Stimulated activated naive B cell treated with anti-CD40 and anti-IgM and Interleukin-4, amounts not matched to agents 10 μg/mL and 1 μg/mL and 100 μg/mL, for 72 hours (primary cell): ENCODE data around the gene C2orf92.

Experiments used
- ATAC-seq, 2 donors: fragments of 150-1000 bp; cut with Tn5 transposase; replicated peaks; 2 replicates each; pipeline ENCODE4 v1.10.0; 2021; ENCODE audit warnings: moderate library complexity in 1 of 2
- DNase-seq: peaks from one replicate; pipeline ENCODE4 v3.0.0; 2021
- H3K27ac Mint-ChIP-seq: one replicate; pipeline ENCODE4 v1.8.0; 2022; ENCODE audit warnings: mild to moderate bottlenecking, mixed read lengths
- H3K27me3 Mint-ChIP-seq, 2 donors: one replicate each; pipeline ENCODE4 v1.8.0; 2022; ENCODE audit warnings: mixed read lengths in 2 of 2
- H3K36me3 Mint-ChIP-seq, 2 donors: one replicate each; pipeline ENCODE4 v1.8.0; 2022; ENCODE audit warnings: mixed read lengths in 2 of 2, mild to moderate bottlenecking in 1 of 2
- H3K4me1 Mint-ChIP-seq, 2 donors: one replicate each; pipeline ENCODE4 v1.8.0; 2022; ENCODE audit warnings: mixed read lengths in 2 of 2, mild to moderate bottlenecking in 1 of 2
- H3K4me3 Mint-ChIP-seq, 2 donors: one replicate each; pipeline ENCODE4 v1.8.0; 2022; ENCODE audit warnings: mild to moderate bottlenecking in 2 of 2, mixed read lengths in 2 of 2, moderate library complexity in 1 of 2
- H3K9me3 Mint-ChIP-seq, 2 donors: one replicate each; pipeline ENCODE4 v1.8.0; 2022; ENCODE audit warnings: mixed read lengths in 2 of 2, mild to moderate bottlenecking in 1 of 2

C2orf92 gene

GRCh38 chr2:97654791-97655190, 14.7 kb upstream of the C2orf92 start:
- ATAC-seq: no peak
- Mint-ChIP-seq H3K36me3 (peaks cover 56 to 63% of the 10 kb centered on the region in 2 donors), H3K27ac (peak overlapping the region; percentile 16)

GRCh38 chr2:97656129-97656755, 13.3 kb upstream of the C2orf92 start:
- Mint-ChIP-seq H3K4me3 (no peak overlapping the region), H3K27ac (peak overlapping the region; percentile 42), H3K4me1 (peaks cover 18 to 21% of the 10 kb centered on the region in 2 donors), H3K27me3 (no peaks in the 10 kb centered on the region), H3K36me3 (peaks cover 53 to 59% of the 10 kb centered on the region in 2 donors), H3K9me3 (peaks cover 0 to 2% of the 10 kb centered on the region in 2 donors)
- DNase-seq (no peak), ATAC-seq (no peak)

More at GRCh38 chr2:97654791-97655190, 14.7 kb upstream of the C2orf92 start:
- peaks cover 0 to 2% of the 10 kb centered on the region in 2 donors for H3K9me3 Mint-ChIP-seq
- H3K27me3 Mint-ChIP-seq: no peaks in the 10 kb centered on the region
- no peak overlapping the region for H3K4me3 Mint-ChIP-seq
- no peak for DNase-seq
- H3K4me1 Mint-ChIP-seq: peaks cover 12 to 14% of the 10 kb centered on the region in 2 donors

DNA sequence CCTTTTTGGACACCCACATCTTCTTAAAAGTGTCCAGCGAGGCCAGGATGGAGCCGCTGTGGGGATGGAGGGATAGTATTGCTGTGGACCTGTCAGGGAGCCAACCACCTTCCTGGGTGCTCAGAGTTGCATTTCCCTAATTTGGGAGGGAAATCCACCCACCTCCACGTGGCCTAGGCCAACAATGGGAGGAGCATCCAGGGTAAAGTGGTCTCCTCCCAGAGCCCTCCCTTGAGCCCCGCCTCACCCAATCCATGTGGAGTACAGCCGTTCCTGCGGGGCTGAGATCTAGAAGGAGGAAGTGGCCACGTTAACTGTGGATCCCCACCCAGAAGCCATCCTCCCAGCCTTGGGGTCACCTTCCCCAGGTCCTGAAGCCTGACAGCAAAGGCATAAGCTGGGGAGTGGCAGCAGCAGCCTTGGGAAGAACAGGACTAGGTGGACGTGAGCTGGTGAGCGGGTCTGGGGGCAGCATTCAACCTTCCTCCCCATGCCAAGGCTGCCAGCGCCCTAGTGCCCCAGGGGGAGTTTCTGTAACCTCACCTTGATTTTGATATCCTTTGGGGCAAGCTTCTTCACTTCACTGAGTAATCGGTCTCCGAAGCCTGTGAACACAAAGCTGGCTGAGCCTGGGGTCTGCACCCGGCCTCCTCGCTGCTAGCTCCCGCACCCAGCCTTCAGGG, 12.5 kb upstream of the C2orf92 start:
- peaks cover 52 to 65% of the 10 kb centered on the region in 2 donors for H3K36me3 Mint-ChIP-seq
- peaks cover 24 to 29% of the 10 kb centered on the region in 2 donors for H3K4me1 Mint-ChIP-seq
- ATAC-seq (no peak), DNase-seq (no peak)
- H3K4me3 Mint-ChIP-seq: no peak overlapping the region
- no peak overlapping the region for H3K27ac Mint-ChIP-seq
- H3K9me3 Mint-ChIP-seq: peaks cover 0 to 2% of the 10 kb centered on the region in 2 donors
- H3K27me3 Mint-ChIP-seq: no peaks in the 10 kb centered on the region

DNA sequence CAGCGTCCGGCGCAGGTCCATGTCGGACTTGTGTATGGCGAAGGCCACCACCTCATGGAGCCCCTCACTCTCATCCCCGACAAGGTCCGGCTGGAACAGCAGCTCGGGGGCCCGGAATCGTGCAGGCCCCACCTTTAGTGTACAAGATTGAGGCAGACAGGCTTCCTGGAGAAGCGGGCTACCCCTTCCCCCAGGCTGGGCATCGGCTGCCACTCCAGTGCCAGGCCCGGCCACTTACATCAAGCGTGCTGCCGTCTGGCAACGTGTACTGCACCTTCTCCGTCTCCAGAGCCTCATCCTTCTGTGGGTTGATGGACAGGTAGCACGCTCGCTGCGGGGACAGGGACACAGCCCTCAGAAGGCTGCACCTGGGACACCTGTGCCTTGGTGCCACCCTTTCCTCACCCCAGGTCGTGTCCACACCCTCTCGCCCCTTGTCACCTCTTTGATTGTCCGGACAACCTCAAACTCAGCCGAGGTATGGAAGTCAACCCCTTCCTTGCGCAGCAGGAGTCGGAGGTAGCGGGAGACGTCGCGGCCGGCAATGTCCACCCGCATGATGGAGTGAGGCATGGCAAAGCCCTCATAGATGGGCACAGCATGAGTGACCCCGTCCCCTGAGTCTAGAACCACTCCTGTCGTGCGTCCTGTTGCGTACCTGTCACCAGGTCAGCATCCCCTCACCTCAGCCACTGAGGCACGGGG, 11.4 kb upstream of the C2orf92 start:
- Mint-ChIP-seq H3K9me3 (peaks cover 0 to 2% of the 10 kb centered on the region in 2 donors), H3K27me3 (no peaks in the 10 kb centered on the region), H3K4me3 (no peak overlapping the region), H3K27ac (no peak overlapping the region), H3K4me1 (peaks cover 34 to 40% of the 10 kb centered on the region in 2 donors), H3K36me3 (peaks cover 49 to 59% of the 10 kb centered on the region in 2 donors)
- DNase-seq (no peak), ATAC-seq (no peak)

DNA sequence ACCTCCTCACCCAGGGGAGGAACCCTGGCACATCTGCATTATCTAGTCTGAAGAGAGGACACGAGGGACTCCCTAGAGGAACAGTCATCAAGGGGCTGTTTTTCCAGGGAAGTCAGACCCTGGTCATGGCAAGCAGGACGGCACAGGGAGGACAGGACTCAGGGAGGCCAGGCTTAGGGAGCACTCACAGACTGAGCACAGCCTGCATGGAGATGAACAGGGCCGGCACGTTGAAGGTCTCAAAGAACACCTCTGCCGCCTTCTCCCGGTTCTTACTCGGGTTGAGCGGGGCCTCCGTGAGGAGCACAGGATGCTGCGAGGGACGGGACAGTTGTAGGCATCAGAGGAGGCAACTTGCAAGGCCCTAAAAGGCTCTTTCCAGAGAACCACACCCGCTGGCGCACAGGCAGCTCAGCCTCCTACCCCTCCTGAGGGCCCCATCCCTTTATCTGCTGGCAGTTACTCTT, 10.8 kb upstream of the C2orf92 start:
- ATAC-seq: no peak
- Mint-ChIP-seq H3K36me3 (peaks cover 43 to 55% of the 10 kb centered on the region in 2 donors), H3K27me3 (no peaks in the 10 kb centered on the region), H3K4me3 (no peak overlapping the region), H3K4me1 (peaks cover 30 to 37% of the 10 kb centered on the region in 2 donors), H3K27ac (no peak overlapping the region), H3K9me3 (peaks cover 0 to 2% of the 10 kb centered on the region in 2 donors)
- DNase-seq: no peak

DNA sequence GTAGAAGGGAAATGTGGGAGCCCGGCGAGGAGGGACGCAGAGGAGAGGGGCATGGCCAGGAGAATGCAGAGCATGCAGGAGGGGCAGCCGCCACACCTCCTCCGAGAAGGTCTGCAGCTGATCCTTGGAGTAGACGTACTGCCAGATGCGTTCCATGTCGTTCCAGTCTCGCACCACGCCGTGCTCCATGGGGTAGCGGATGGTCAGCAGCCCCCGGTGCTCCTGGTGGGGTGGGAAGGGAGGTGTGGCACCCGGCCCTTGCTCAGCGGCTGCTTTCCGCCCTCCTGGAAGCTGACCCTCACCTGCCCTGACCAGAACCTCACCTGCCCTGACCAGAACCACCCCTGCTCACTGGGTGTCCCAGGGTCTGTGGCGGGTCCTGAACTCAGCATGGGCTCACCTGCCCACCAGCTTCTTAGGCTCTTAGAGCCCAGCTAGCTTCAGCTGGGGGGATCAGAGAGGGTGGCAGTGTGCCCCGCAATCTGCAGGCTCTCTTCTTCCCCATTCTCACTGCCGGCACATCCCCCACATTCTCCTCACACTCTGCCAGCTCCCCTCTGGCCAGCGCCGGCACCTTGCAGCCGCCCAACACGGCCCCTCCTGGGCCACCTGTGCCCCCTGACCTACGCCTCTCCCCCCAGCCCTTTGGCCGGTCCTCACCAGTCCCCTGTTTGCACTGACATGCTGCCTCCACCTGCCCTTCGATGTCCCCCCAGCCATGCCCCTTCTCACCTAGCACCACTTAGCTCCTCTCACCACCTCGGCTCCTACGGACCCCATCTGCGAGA, 10.1 kb upstream of the C2orf92 start:
- peaks cover 28 to 35% of the 10 kb centered on the region in 2 donors for H3K4me1 Mint-ChIP-seq
- H3K9me3 Mint-ChIP-seq: peaks cover 0 to 2% of the 10 kb centered on the region in 2 donors
- ATAC-seq (no peak), DNase-seq (no peak)
- H3K27me3 Mint-ChIP-seq: no peaks in the 10 kb centered on the region
- peaks cover 37 to 48% of the 10 kb centered on the region in 2 donors for H3K36me3 Mint-ChIP-seq
- no peak overlapping the region for H3K4me3 Mint-ChIP-seq
- no peak overlapping the region for H3K27ac Mint-ChIP-seq

DNA sequence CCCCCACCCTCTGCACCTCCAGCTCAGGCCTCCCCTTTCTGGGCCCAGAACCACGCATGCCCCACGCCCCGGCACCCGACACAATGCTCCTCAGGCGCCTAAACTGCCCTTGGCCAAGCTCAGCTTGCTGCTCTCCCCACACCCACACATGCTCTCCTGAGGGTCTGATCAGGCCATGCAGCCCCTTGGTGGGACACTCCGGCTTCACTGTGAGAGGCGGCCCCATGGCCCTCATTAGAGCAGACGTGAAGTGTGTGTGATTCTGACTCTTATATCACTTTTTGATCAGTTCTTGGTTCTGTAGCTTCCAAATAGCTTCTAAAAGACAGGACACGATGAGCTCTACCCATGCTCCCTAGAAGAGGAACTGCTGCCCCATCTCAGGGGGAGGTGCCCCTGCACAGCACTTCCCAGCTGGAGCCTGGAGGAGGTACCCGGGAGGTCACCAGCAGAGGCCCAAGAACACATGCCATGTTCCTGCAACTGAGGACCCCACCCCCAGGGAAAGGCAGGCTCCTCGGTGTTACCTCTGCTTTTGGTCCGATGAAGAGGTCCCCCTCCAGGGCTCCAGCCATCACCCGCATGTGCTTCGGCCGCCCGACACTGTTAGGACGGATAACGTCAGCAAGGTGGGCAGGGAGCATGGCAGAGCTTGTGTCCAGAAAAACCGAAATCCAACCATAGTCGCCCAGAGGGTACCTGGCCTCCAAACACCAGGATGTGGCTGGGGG, 9.3 kb upstream of the C2orf92 start:
- no peaks in the 10 kb centered on the region for H3K27me3 Mint-ChIP-seq
- H3K9me3 Mint-ChIP-seq: no peaks in the 10 kb centered on the region
- H3K27ac Mint-ChIP-seq: no peak overlapping the region
- H3K4me3 Mint-ChIP-seq: no peak overlapping the region
- H3K4me1 Mint-ChIP-seq: peaks cover 23 to 35% of the 10 kb centered on the region in 2 donors
- no peak for ATAC-seq
- DNase-seq: no peak
- H3K36me3 Mint-ChIP-seq: peaks cover 30 to 40% of the 10 kb centered on the region in 2 donors

GRCh38 chr2:97660775-97661389, 8.6 kb upstream of the C2orf92 start:
- H3K4me1 Mint-ChIP-seq: peaks cover 22 to 35% of the 10 kb centered on the region in 2 donors
- H3K36me3 Mint-ChIP-seq: peaks cover 27 to 35% of the 10 kb centered on the region in 2 donors
- DNase-seq (no peak), ATAC-seq (no peak)
- H3K9me3 Mint-ChIP-seq: no peaks in the 10 kb centered on the region
- H3K27ac Mint-ChIP-seq: no peak overlapping the region
- H3K27me3 Mint-ChIP-seq: no peaks in the 10 kb centered on the region
- no peak overlapping the region for H3K4me3 Mint-ChIP-seq

DNA sequence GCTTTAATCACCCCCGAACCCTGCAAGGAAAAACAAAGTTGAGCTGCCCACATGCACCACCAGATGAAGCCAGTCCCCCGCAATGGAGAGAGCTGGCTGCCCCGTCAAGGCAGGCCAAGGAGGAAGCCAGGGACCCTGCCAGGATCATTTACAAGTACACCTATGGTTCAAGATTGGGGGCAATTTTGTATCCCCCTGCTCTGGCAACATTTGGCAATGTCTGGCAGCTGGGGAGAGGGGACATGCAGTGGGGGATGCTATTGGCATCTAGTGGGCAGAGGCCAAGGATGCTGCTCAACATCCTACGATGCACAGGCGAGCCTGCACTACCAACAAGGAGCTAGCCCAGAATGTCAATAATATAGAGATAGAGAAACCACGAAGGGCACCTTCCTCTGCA, 7.6 kb upstream of the C2orf92 start:
- peak overlapping the region; percentile 11 for H3K27ac Mint-ChIP-seq
- no peak for ATAC-seq
- H3K27me3 Mint-ChIP-seq: no peaks in the 10 kb centered on the region
- H3K4me3 Mint-ChIP-seq: peak overlapping the region; percentile 88 to 94
- peaks cover 25 to 32% of the 10 kb centered on the region in 2 donors for H3K36me3 Mint-ChIP-seq
- no peaks in the 10 kb centered on the region for H3K9me3 Mint-ChIP-seq
- H3K4me1 Mint-ChIP-seq: peaks cover 22 to 35% of the 10 kb centered on the region in 2 donors
- DNase-seq: no peak

DNA sequence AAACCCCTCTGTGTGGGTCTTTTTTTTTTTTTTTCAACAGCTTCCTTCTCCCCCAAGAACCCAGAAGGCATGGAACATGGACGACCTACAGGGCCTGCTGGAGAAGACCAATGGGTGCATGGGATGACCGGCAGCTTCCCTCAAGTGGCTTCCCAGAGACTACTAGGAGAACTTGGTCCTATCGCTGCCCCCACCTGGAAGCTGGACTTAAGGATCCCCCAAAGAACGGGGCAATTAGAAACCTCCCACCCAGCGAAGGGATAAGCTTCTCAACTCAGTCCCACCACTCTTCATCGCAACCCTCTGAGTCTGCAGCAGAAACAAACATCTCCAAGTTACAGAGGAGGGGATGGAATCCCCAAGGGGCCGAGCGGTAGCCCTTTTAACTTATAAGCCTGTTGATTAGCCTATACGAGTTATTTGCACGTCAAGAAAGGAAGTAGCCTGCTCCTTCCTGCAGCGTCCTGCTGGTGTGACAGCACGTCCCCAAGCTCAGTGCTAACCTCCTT, 7.1 kb upstream of the C2orf92 start:
- H3K27me3 Mint-ChIP-seq: no peaks in the 10 kb centered on the region
- peak overlapping the region; percentile 98 for H3K27ac Mint-ChIP-seq
- no peak for ATAC-seq
- H3K4me1 Mint-ChIP-seq: peaks cover 22 to 31% of the 10 kb centered on the region in 2 donors
- no peaks in the 10 kb centered on the region for H3K9me3 Mint-ChIP-seq
- H3K4me3 Mint-ChIP-seq: peak overlapping the region; percentile 88 to 94
- H3K36me3 Mint-ChIP-seq: peaks cover 23 to 28% of the 10 kb centered on the region in 2 donors
- no peak for DNase-seq

GRCh38 chr2:97662895-97663625, 6.5 kb upstream of the C2orf92 start:
- Mint-ChIP-seq H3K4me1 (peaks cover 22 to 29% of the 10 kb centered on the region in 2 donors), H3K4me3 (peak overlapping the region; percentile 88 to 94), H3K27ac (peak overlapping the region; percentile 98), H3K36me3 (peaks cover 18 to 27% of the 10 kb centered on the region in 2 donors), H3K9me3 (no peaks in the 10 kb centered on the region), H3K27me3 (no peaks in the 10 kb centered on the region)
- DNase-seq (peak; percentile 77), ATAC-seq (peak; percentile 63 to 69)

DNA sequence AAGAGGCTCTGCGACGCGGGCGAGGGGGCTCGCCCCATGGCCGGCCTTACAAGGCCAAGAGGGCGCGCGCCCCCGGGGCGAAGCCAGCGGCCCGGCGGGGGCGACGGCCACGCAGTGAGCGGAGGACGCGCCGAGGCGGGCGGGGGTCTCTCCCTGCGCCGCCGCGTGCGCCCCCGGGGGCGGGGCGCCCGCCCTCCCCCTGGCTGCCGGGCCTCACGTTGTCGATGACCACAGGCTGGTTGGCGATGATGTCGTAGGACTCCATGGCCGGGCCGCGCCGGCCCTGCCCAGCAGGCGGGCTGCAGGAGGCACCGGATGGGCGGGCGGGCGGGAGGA, 5.9 kb upstream of the C2orf92 start:
- no peaks in the 10 kb centered on the region for H3K9me3 Mint-ChIP-seq
- H3K27ac Mint-ChIP-seq: peak overlapping the region; percentile 98
- H3K27me3 Mint-ChIP-seq: no peaks in the 10 kb centered on the region
- H3K4me3 Mint-ChIP-seq: peak overlapping the region; percentile 88 to 94
- peaks cover 22 to 29% of the 10 kb centered on the region in 2 donors for H3K4me1 Mint-ChIP-seq
- DNase-seq: no peak
- H3K36me3 Mint-ChIP-seq: peaks cover 12 to 26% of the 10 kb centered on the region in 2 donors
- no peak for ATAC-seq
